Heart right ventricle (tissue), 16 donors: ENCODE measurements around the gene ECEL1. TPM values are rescaled to one million over a fixed set of nuclear protein-coding genes. Genes with fewer than 3 reads are reported as not detected.

Experiments
- ATAC-seq, 8 donors: fragments of 200-7000 bp; cut with Tn5 transposase; one replicate each; pipeline ENCODE4 v1.9.1; 2020; ENCODE audit warnings: mild to moderate bottlenecking in 8 of 8, moderate library complexity in 8 of 8, moderate number of reproducible peaks in 1 of 8
- DNase-seq, 2 donors: peaks; one replicate each; pipeline ENCODE4 v3.0.0-alpha.2; 2020
- H3K27ac ChIP-seq, 10 donors: fragments of 200-600 bp; sonication (generic) in 2 of 10; one replicate each; pipeline versions ENCODE4 v1.5.0 to v1.8.0; 2020 to 2022; ENCODE audit warnings: mild to moderate bottlenecking in 3 of 10
- H3K27me3 ChIP-seq, 7 donors: fragments of 200-600 bp; one replicate each; pipeline ENCODE4 v1.8.0; 2021 to 2022; ENCODE audit warnings: mild to moderate bottlenecking in 2 of 7
- H3K36me3 ChIP-seq, 9 donors: fragments of 200-600 bp; sonication (generic) in 1 of 9; one replicate each; pipeline versions ENCODE4 v1.5.0 to v1.8.0; 2020 to 2022; ENCODE audit warnings: mild to moderate bottlenecking in 2 of 9
- H3K4me1 ChIP-seq, 9 donors: fragments of 200-600 bp; sonication (generic) in 1 of 9; one replicate each; pipeline versions ENCODE4 v1.5.0 to v1.8.0; 2020 to 2022; ENCODE audit warnings: mild to moderate bottlenecking in 4 of 9
- H3K4me3 ChIP-seq, 10 donors: fragments of 200-600 bp; sonication (generic) in 2 of 10; one replicate each; pipeline versions ENCODE4 v1.5.0 to v1.8.0; 2020 to 2022; ENCODE audit warnings: mild to moderate bottlenecking in 7 of 10, moderate library complexity in 2 of 10
- H3K9me3 ChIP-seq, 11 donors: fragments of 200-600 bp in 10 of 11; sonication (generic) in 2 of 11; one replicate each; pipeline versions ENCODE4 v1.5.0 to v1.8.0; 2013 to 2022; ENCODE audit warnings: mild to moderate bottlenecking in 2 of 11, control low read depth in 1 of 11, moderate library complexity in 1 of 11
- CTCF ChIP-seq, 9 donors: fragments of 200-600 bp; sonication (generic) in 2 of 9; IDR thresholded peaks; one replicate each; pipeline versions ENCODE4 v1.5.0 to v1.8.0; 2021 to 2022; ENCODE audit warnings: antibody characterized with exemption in 9 of 9, mild to moderate bottlenecking in 5 of 9, moderate library complexity in 1 of 9
- WGBS, 2 donors: extraction: QIAGEN DNeasy Blood & Tissue Kit; methylation state at CpG; one replicate each; pipeline ENCODE4 v1.1.7; 2013; ENCODE audit warnings: inconsistent platforms in 1 of 2; 5-methylcytosine and 5-hydroxymethylcytosine counted together
- intact Hi-C, 10 donors: fragments of 100-400 bp; cut with DNase I; formaldehyde crosslinking; loops; one replicate each; pipeline versions ENCODE4 v1.11.1 to v1.14.2; 2022
- polyA plus RNA-seq, 2 donors: library from polyadenylated mRNA; stranded (reverse); fragments of 200-250 nt; gene quantifications; one replicate each; pipeline ENCODE4 v1.2.3, GENCODE V29; 2013
- total RNA-seq, 10 donors: library from RNA; stranded (reverse); fragmentation: NEBNext Ultra II Directional in 3 of 10; extraction: Animal tissue kit (Norgen Biotek cat#: 25700) in 3 of 10; gene quantifications; one replicate each; pipeline versions ENCODE4 v1.2.1 to v1.2.4, GENCODE V29; 2021 to 2023
- donor health status: Arrhythmogenic right ventricular cardiomyopathy.
- donor health status: ischemic (EF 13 %, LVEDD 7.1; RV severe dilation, severe dysfunction).
- donor health status: healthy with polysubstance abuse.
- donor health status: DM: no; HTN: yes; CAD: no.
- donor health status: DM: no; HTN: no; CAD: no.
- donor health status: ischemic (EF 25% LVEDD 6.9; RV normal size, moderate dysfunction).
- donor health status: ischemic (EF 25% LVEDD 5.7; RV mildly dilated, moderate dysfunction).
- donor health status: healthy.
- donor health status: DM: yes; HTN: yes; CAD: no.
- donor health status: Ischemic cardiomyopathy.
- donor health status: ischemic (EF 35%, LVEDD 5.7; RV mildly dilated, moderate dysfunction).
- donor health status: nonischemic (EF 11% LVEDD 7.7; RV severe dilation, severe dysfunction).
- donor health status: DM: yes; HTN: yes; CAD: no.
- donor health status: PGD.
- donor health status: ischemic (EF 29% LVEDD 5.4; RV normal size, mild dysfunction).
- donor health status: nonischemic (EF 23%, LVEDD 6.1; RV moderate dilation, normal function).

Gene ECEL1
- total and polyA plus RNA-seq, 12 donors = 0.23 to 1.5 (median 0.39) TPM; not detected in 8

GRCh38 chr2:232512602-232513001 lies 25.0 kb upstream of the ECEL1 start:
- DNase-seq (no peak), ATAC-seq (no peak)
- H3K27me3 ChIP-seq = peaks cover 0 to 28% (median 7%) of the 10 kb centered on the region in 7 donors
- no peak for TF ChIP-seq CTCF (IDR thresholded peaks at IDR 0.05)
- H3K36me3 ChIP-seq = no peaks in the 10 kb centered on the region
- H3K4me1 ChIP-seq = peaks cover 0 to 3% (median 0%) of the 10 kb centered on the region in 9 donors
- WGBS, 2 donors = 86% methylated on average over 10 of the region's 10 CpGs
- H3K4me3 ChIP-seq = no peak overlapping the region
- intact Hi-C loops = loop anchor here in 1 of 10 donors (5.0 kb wide), 1 partner anchor 55 kb away; the partner anchor contains the start of gene ALPI
- H3K9me3 ChIP-seq = no peaks in the 10 kb centered on the region
- no peak overlapping the region for H3K27ac ChIP-seq

GRCh38 chr2:232511336-232511890 lies 23.8 kb upstream of the ECEL1 start:
- peak; percentile 51 to 55 for DNase-seq
- Histone ChIP-seq H3K27me3 (peaks cover 0 to 38% (median 12%) of the 10 kb centered on the region in 7 donors), H3K36me3 (no peaks in the 10 kb centered on the region), H3K4me1 (peaks cover 0 to 3% (median 0%) of the 10 kb centered on the region in 9 donors), H3K27ac (no peak overlapping the region), H3K9me3 (no peaks in the 10 kb centered on the region), H3K4me3 (no peak overlapping the region)
- peak in 7 of 8 donors; percentile 49 to 82 (median 71) for ATAC-seq
- intact Hi-C loops = loop anchor here in 1 of 10 donors (5.0 kb wide), 1 partner anchor 54 kb away; the partner anchor contains the start of gene ALPI
- TF ChIP-seq CTCF (IDR thresholded peaks at IDR 0.05) = no peak
- 45 to 50% methylated on average over 11 of the region's 11 CpGs for WGBS, 2 donors

GRCh38 chr2:232508251-232508650 lies 20.6 kb upstream of the ECEL1 start:
- WGBS, 2 donors = 77 to 83% methylated on average over 7 of the region's 7 CpGs
- H3K36me3 ChIP-seq = no peaks in the 10 kb centered on the region
- peaks cover 3 to 55% (median 28%) of the 10 kb centered on the region in 7 donors for H3K27me3 ChIP-seq
- H3K4me3 ChIP-seq = no peak overlapping the region
- TF ChIP-seq CTCF (IDR thresholded peaks at IDR 0.05) = no peak
- ATAC-seq = no peak
- intact Hi-C loops = no loop called here
- H3K9me3 ChIP-seq = no peaks in the 10 kb centered on the region
- DNase-seq = no peak
- H3K4me1 ChIP-seq = peaks cover under 1 to 9% (median 5%) of the 10 kb centered on the region in 9 donors
- H3K27ac ChIP-seq = no peak overlapping the region

GRCh38 chr2:232506709-232507108 lies 19.1 kb upstream of the ECEL1 start:
- DNase-seq (no peak), ATAC-seq (no peak)
- Histone ChIP-seq H3K4me3 (no peak overlapping the region), H3K4me1 (peaks cover 3 to 18% (median 9%) of the 10 kb centered on the region in 9 donors), H3K36me3 (no peaks in the 10 kb centered on the region), H3K27me3 (peaks cover 6 to 50% (median 37%) of the 10 kb centered on the region in 7 donors), H3K27ac (no peak overlapping the region), H3K9me3 (no peaks in the 10 kb centered on the region)
- WGBS, 2 donors = 73 to 76% methylated on average over 4 of the region's 4 CpGs
- TF ChIP-seq CTCF (IDR thresholded peaks at IDR 0.05) = no peak
- intact Hi-C loops = no loop called here
